Left ventricle myocardium inferior (tissue), 1 donor: ENCODE measurements around the gene NRROS. TPM values are rescaled to one million over a fixed set of nuclear protein-coding genes. Genes with fewer than 3 reads are reported as not detected.

Source experiments
- DNase-seq: peaks from one replicate; pipeline ENCODE4 v3.0.0-alpha.2; 2020
- H3K27ac ChIP-seq: fragments of 200-600 bp; replicated peaks from 2 replicates; pipeline ENCODE4 v1.8.0; 2021
- H3K27me3 ChIP-seq: fragments of 200-600 bp; 2 replicates; pipeline ENCODE4 v1.8.0; 2021; ENCODE audit warnings: low read depth
- H3K36me3 ChIP-seq: fragments of 200-600 bp; 2 replicates; pipeline ENCODE4 v1.8.0; 2021
- H3K4me1 ChIP-seq: fragments of 200-600 bp; 2 replicates; pipeline ENCODE4 v1.8.0; 2021
- H3K4me3 ChIP-seq: fragments of 200-600 bp; 2 replicates; pipeline ENCODE4 v1.8.0; 2021; ENCODE audit warnings: mild to moderate bottlenecking, moderate library complexity
- H3K9me3 ChIP-seq: fragments of 200-600 bp; replicated peaks from 2 replicates; pipeline ENCODE4 v1.8.0; 2021
- intact Hi-C: fragments of 100-400 bp; cut with micrococcal nuclease; formaldehyde crosslinking; loops from one replicate; pipeline ENCODE4 v1.11.0; 2022
- total RNA-seq: library from RNA; stranded (reverse); fragmentation: NEBNext Ultra II Directional; extraction: Animal tissue kit (Norgen Biotek cat#: 25700); gene quantifications from one replicate; pipeline ENCODE4 v1.2.1, GENCODE V29; 2021
- TF ChIP-seq, protein P1 (sequence below): fragments of 200-600 bp; IDR thresholded peaks from 2 replicates; pipeline ENCODE4 v1.8.0; 2021; ENCODE audit warnings: antibody characterized with exemption, mild to moderate bottlenecking, borderline replicate concordance
- donor health status: DM: no; HTN: yes; CAD: no; lungs with severe emphysema.

NRROS gene
- total RNA-seq, 1 donor from 2014 or later: 2.4 TPM

- TF ChIP-seq, protein P1, sequence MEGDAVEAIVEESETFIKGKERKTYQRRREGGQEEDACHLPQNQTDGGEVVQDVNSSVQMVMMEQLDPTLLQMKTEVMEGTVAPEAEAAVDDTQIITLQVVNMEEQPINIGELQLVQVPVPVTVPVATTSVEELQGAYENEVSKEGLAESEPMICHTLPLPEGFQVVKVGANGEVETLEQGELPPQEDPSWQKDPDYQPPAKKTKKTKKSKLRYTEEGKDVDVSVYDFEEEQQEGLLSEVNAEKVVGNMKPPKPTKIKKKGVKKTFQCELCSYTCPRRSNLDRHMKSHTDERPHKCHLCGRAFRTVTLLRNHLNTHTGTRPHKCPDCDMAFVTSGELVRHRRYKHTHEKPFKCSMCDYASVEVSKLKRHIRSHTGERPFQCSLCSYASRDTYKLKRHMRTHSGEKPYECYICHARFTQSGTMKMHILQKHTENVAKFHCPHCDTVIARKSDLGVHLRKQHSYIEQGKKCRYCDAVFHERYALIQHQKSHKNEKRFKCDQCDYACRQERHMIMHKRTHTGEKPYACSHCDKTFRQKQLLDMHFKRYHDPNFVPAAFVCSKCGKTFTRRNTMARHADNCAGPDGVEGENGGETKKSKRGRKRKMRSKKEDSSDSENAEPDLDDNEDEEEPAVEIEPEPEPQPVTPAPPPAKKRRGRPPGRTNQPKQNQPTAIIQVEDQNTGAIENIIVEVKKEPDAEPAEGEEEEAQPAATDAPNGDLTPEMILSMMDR: no peak
- DNase-seq: no peak
- H3K27me3 ChIP-seq: peaks cover 17% of the 10 kb centered on the region
- peaks cover 29% of the 10 kb centered on the region for H3K4me1 ChIP-seq
- peak overlapping the region; percentile 88 for H3K27ac ChIP-seq
- H3K4me3 ChIP-seq: peak overlapping the region; percentile 78
- H3K9me3 ChIP-seq: no peaks in the 10 kb centered on the region
- H3K36me3 ChIP-seq: no peaks in the 10 kb centered on the region
- intact Hi-C loops: no loop called here
Measured at GRCh38 chr3:196638861-196639482, 522 bp upstream of the NRROS start.

- H3K4me3 ChIP-seq: peak overlapping the region; percentile 78
- intact Hi-C loops: no loop called here
- TF ChIP-seq, protein P1: no peak
- H3K27me3 ChIP-seq: peaks cover 17% of the 10 kb centered on the region
- H3K9me3 ChIP-seq: no peaks in the 10 kb centered on the region
- H3K27ac ChIP-seq: peak overlapping the region; percentile 88
- no peak for DNase-seq
- H3K4me1 ChIP-seq: peaks cover 29% of the 10 kb centered on the region
- no peaks in the 10 kb centered on the region for H3K36me3 ChIP-seq
Measured at GRCh38 chr3:196640297-196641018, 964 bp downstream of the NRROS start.

- Histone ChIP-seq H3K4me3 (peak overlapping the region; percentile 78), H3K27me3 (peaks cover 17% of the 10 kb centered on the region), H3K36me3 (no peaks in the 10 kb centered on the region), H3K9me3 (no peaks in the 10 kb centered on the region), H3K4me1 (peaks cover 29% of the 10 kb centered on the region), H3K27ac (no peak overlapping the region)
- intact Hi-C loops: no loop called here
- TF ChIP-seq, protein P1: no peak
- DNase-seq: no peak
Measured at GRCh38 chr3:196641333-196642054, 2.0 kb downstream of the NRROS start.

GRCh38 chr3:196642434-196642833 lies 2.9 kb downstream of the NRROS start:
- Histone ChIP-seq H3K36me3 (no peaks in the 10 kb centered on the region), H3K4me3 (peak overlapping the region; percentile 78), H3K4me1 (peaks cover 29% of the 10 kb centered on the region), H3K27me3 (peaks cover 17% of the 10 kb centered on the region), H3K9me3 (no peaks in the 10 kb centered on the region), H3K27ac (no peak overlapping the region)
- intact Hi-C loops: no loop called here
- TF ChIP-seq, protein P1: no peak
- no peak for DNase-seq

DNA sequence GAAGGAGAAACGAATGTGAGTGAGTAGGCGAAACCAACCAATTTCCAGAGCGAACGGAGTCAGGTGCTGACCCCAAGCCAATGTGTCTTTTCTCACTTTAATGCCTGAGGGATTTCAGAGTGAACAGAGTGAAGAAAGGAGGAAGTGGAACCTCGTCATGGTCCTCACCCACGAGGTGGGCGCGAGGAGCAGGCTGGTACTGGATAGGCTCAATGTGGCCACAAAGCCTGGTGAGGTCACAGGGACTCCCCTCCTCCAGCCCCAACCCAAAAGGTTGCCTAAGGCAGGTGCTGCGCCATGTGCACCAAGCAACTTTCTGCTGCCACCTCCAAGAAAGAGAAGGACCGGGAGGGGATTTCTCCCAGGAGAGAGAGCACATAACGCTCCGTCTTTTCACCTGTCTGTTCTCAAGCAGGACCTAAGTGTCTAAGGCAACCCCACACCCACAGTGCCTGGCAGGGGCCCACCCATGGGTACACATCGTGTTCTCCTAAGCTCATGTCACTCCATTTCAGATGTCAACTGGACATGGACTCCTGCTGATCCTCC lies 3.8 kb downstream of the NRROS start:
- Histone ChIP-seq H3K27ac (no peak overlapping the region), H3K4me1 (peaks cover 29% of the 10 kb centered on the region), H3K9me3 (no peaks in the 10 kb centered on the region), H3K4me3 (no peak overlapping the region), H3K36me3 (no peaks in the 10 kb centered on the region), H3K27me3 (peaks cover 17% of the 10 kb centered on the region)
- DNase-seq: no peak
- TF ChIP-seq, protein P1: no peak
- intact Hi-C loops: no loop called here
